IPS-15b (cell line): ENCODE results near the gene GMPR.
"Not testable (repeated sequence)": the region's sequence is repeated elsewhere in the genome, so short reads cannot be mapped to it uniquely, and the experiment has no call there.

Source experiments
- H3K27me3 ChIP-seq: one replicate; pipeline ENCODE4 v1.6.1; 2013; ENCODE audit warnings: low read length; ENCODE audit not compliant: control insufficient read depth, insufficient read depth
- H3K36me3 ChIP-seq: one replicate; pipeline ENCODE4 v1.6.1; 2013; ENCODE audit warnings: low read length; ENCODE audit not compliant: control insufficient read depth, insufficient read depth
- H3K4me1 ChIP-seq: one replicate; pipeline ENCODE4 v1.6.1; 2013; ENCODE audit warnings: mild to moderate bottlenecking, low read length; ENCODE audit not compliant: control insufficient read depth, insufficient read depth
- H3K4me3 ChIP-seq: one replicate; pipeline ENCODE4 v1.5.1; 2013; ENCODE audit warnings: low read depth, low read length
- H3K9ac ChIP-seq: one replicate; pipeline ENCODE4 v1.6.1; 2013; ENCODE audit warnings: low read depth, mild to moderate bottlenecking, low read length
- H3K9me3 ChIP-seq: one replicate; pipeline ENCODE4 v1.6.1; 2013; ENCODE audit warnings: mild to moderate bottlenecking, low read length; ENCODE audit not compliant: control insufficient read depth, insufficient read depth

The GMPR gene

GRCh38 chr6:16267428-16268263, 29.3 kb downstream of the GMPR start:
- no peak overlapping the region for H3K9ac ChIP-seq
- no peaks in the 10 kb centered on the region for H3K4me1 ChIP-seq
- H3K9me3 ChIP-seq, result no peaks in the 10 kb centered on the region
- H3K4me3 ChIP-seq, result no peak overlapping the region
- H3K27me3 ChIP-seq, result no peaks in the 10 kb centered on the region
- no peaks in the 10 kb centered on the region for H3K36me3 ChIP-seq

GRCh38 chr6:16269442-16270070, 31.2 kb downstream of the GMPR start:
- H3K9ac ChIP-seq, H3K9me3 ChIP-seq, H3K4me1 ChIP-seq, H3K4me3 ChIP-seq, H3K27me3 ChIP-seq, H3K36me3 ChIP-seq: not testable (repeated sequence)

GRCh38 chr6:16270178-16270794, 31.9 kb downstream of the GMPR start:
- no peaks in the 10 kb centered on the region for H3K4me1 ChIP-seq
- H3K9ac ChIP-seq, result no peak overlapping the region
- H3K9me3 ChIP-seq, result no peaks in the 10 kb centered on the region
- no peaks in the 10 kb centered on the region for H3K27me3 ChIP-seq
- no peak overlapping the region for H3K4me3 ChIP-seq
- H3K36me3 ChIP-seq, result no peaks in the 10 kb centered on the region

GRCh38 chr6:16271428-16271827, 33.0 kb downstream of the GMPR start:
- no peak overlapping the region for H3K9ac ChIP-seq
- no peaks in the 10 kb centered on the region for H3K27me3 ChIP-seq
- H3K4me1 ChIP-seq, result no peaks in the 10 kb centered on the region
- H3K36me3 ChIP-seq, result no peaks in the 10 kb centered on the region
- H3K9me3 ChIP-seq, result no peaks in the 10 kb centered on the region
- no peak overlapping the region for H3K4me3 ChIP-seq

GRCh38 chr6:16272201-16272600, 33.8 kb downstream of the GMPR start:
- no peaks in the 10 kb centered on the region for H3K9me3 ChIP-seq
- H3K9ac ChIP-seq, result no peak overlapping the region
- H3K27me3 ChIP-seq, result no peaks in the 10 kb centered on the region
- H3K4me3 ChIP-seq, result no peak overlapping the region
- peaks cover 2% of the 10 kb centered on the region for H3K4me1 ChIP-seq
- H3K36me3 ChIP-seq, result no peaks in the 10 kb centered on the region

- H3K4me3 ChIP-seq, result no peak overlapping the region
Measured at GRCh38 chr6:16273256-16273655, 34.9 kb downstream of the GMPR start.

GRCh38 chr6:16274483-16274882, 36.1 kb downstream of the GMPR start:
- H3K36me3 ChIP-seq, result no peaks in the 10 kb centered on the region
- no peaks in the 10 kb centered on the region for H3K9me3 ChIP-seq
- H3K4me1 ChIP-seq, result peaks cover 5% of the 10 kb centered on the region
- no peak overlapping the region for H3K9ac ChIP-seq
- H3K4me3 ChIP-seq, result no peak overlapping the region
- H3K27me3 ChIP-seq, result no peaks in the 10 kb centered on the region

More at GRCh38 chr6:16273256-16273655, 34.9 kb downstream of the GMPR start:
- no peak overlapping the region for H3K9ac ChIP-seq
- H3K4me1 ChIP-seq, result peaks cover 5% of the 10 kb centered on the region
- no peaks in the 10 kb centered on the region for H3K9me3 ChIP-seq
- H3K27me3 ChIP-seq, result no peaks in the 10 kb centered on the region
- no peaks in the 10 kb centered on the region for H3K36me3 ChIP-seq

GRCh38 chr6:16274885-16275589, 36.6 kb downstream of the GMPR start:
- H3K36me3 ChIP-seq, result no peaks in the 10 kb centered on the region
- no peak overlapping the region for H3K4me3 ChIP-seq
- H3K27me3 ChIP-seq, result no peaks in the 10 kb centered on the region
- H3K9ac ChIP-seq, result no peak overlapping the region
- peaks cover 5% of the 10 kb centered on the region for H3K4me1 ChIP-seq
- H3K9me3 ChIP-seq, result no peaks in the 10 kb centered on the region

- Histone ChIP-seq H3K9me3 (no peaks in the 10 kb centered on the region), H3K36me3 (no peaks in the 10 kb centered on the region), H3K4me3 (no peak overlapping the region), H3K9ac (no peak overlapping the region), H3K4me1 (peaks cover 5% of the 10 kb centered on the region), H3K27me3 (no peaks in the 10 kb centered on the region)
Measured at GRCh38 chr6:16277101-16277981, 39.0 kb downstream of the GMPR start.

- Histone ChIP-seq H3K4me1 (peaks cover 5% of the 10 kb centered on the region), H3K4me3 (no peak overlapping the region), H3K27me3 (no peaks in the 10 kb centered on the region), H3K9ac (no peak overlapping the region), H3K9me3 (no peaks in the 10 kb centered on the region), H3K36me3 (no peaks in the 10 kb centered on the region)
Measured at GRCh38 chr6:16278048-16278724, 39.8 kb downstream of the GMPR start.
